Panc1 (cell line): ENCODE results near the gene OR6B1. TPM values are rescaled to one million over a fixed set of nuclear protein-coding genes. Genes with fewer than 3 reads are reported as not detected.

ENCODE experiments used
- ATAC-seq: fragments of 200-7000 bp; cut with Tn5 transposase; 2 replicates; pipeline ENCODE4 v1.9.1; 2020; ENCODE audit warnings: mild to moderate bottlenecking, moderate library complexity
- BruUV-seq: library from RNA; stranded (reverse); fragments of 400-500 nt; replicated peaks from 2 replicates; lab custom pipeline; 2021; lab: Mats Ljungman, UMichigan
- CTCF ChIA-PET: fragments of 300-600 bp; sonication (Branson Sonifier 250); formaldehyde crosslinking; loops from one replicate; lab custom pipeline; 2022; ENCODE audit warnings: antibody characterized with exemption; lab: Charles Lee
- POLR2A ChIA-PET: fragments of 300-600 bp; sonication (Branson Sonifier 250); formaldehyde crosslinking; loops from one replicate; lab custom pipeline; 2022; ENCODE audit warnings: antibody characterized with exemption; lab: Charles Lee
- DNase-seq: peaks from one replicate; pipeline ENCODE4 v3.0.0-alpha.2; 2010; ENCODE audit warnings: low read depth, low spot score
- H3K27ac ChIP-seq: 2 replicates; pipeline ENCODE4 v1.5.1; 2011; ENCODE audit warnings: mild to moderate bottlenecking, low read length, inconsistent platforms
- H3K27me3 ChIP-seq: fragments of 200-500 bp; sonication (Bioruptor generic); 2 replicates; pipeline ENCODE4 v1.6.0; 2014; ENCODE audit warnings: low read length, inconsistent platforms; ENCODE audit not compliant: control insufficient read depth, insufficient read depth
- H3K36me3 ChIP-seq: fragments of 200-500 bp; sonication (Bioruptor generic); 2 replicates; pipeline ENCODE4 v1.5.1; 2014; ENCODE audit warnings: inconsistent platforms, mild to moderate bottlenecking, low read length, moderate library complexity; ENCODE audit not compliant: control insufficient read depth, insufficient read depth
- H3K4me1 ChIP-seq: 2 replicates; pipeline ENCODE4 v1.5.1; 2011; ENCODE audit warnings: inconsistent platforms, mild to moderate bottlenecking, low read length, moderate library complexity; ENCODE audit not compliant: control insufficient read depth, insufficient read depth
- H3K4me3 ChIP-seq, 2 experiments: 2 replicates each; pipeline ENCODE4 v1.5.1; 2011 to 2012; ENCODE audit warnings: low read depth in 2 of 2, low read length in 2 of 2, mild to moderate bottlenecking in 2 of 2, inconsistent platforms in 1 of 2, moderate library complexity in 1 of 2
- H3K9me3 ChIP-seq: fragments of 200-500 bp; sonication (Bioruptor generic); 2 replicates; pipeline ENCODE4 v1.5.1; 2014; ENCODE audit warnings: low read depth, mild to moderate bottlenecking, inconsistent platforms, low read length, moderate library complexity; ENCODE audit not compliant: control insufficient read depth, insufficient read depth
- POLR2AphosphoS5 ChIP-seq: IDR thresholded peaks from 2 replicates; pipeline ENCODE4 v1.6.1; 2012; ENCODE audit warnings: mild to moderate bottlenecking, low read depth, low read length, moderate library complexity
- SIN3A ChIP-seq: IDR thresholded peaks from 2 replicates; pipeline ENCODE4 v1.6.1; 2012; ENCODE audit warnings: low read depth, mild to moderate bottlenecking, low read length, moderate library complexity, borderline replicate concordance; ENCODE audit not compliant: insufficient read depth
- TCF7L2 ChIP-seq: IDR thresholded peaks from 2 replicates; pipeline ENCODE4 v1.6.1; 2011; ENCODE audit warnings: mild to moderate bottlenecking, low read depth, low read length, inconsistent platforms
- in situ Hi-C: cut with HindIII; loops from 2 replicates; pipeline ENCODE4 v1.10.0; 2016; ENCODE audit warnings: low sequenced_read_pairs, low pct_unique_long_range_greater_than_20kb
- intact Hi-C: fragments of 100-400 bp; cut with micrococcal nuclease; formaldehyde crosslinking; loops from one replicate; pipeline ENCODE4 v1.10.0; 2022; ENCODE audit not compliant: unreplicated experiment
- total RNA-seq: library from RNA; stranded (reverse); gene quantifications from one replicate; pipeline ENCODE4 v1.2.1, GENCODE V29; 2021; ENCODE audit not compliant: unreplicated experiment
- TF ChIP-seq, protein P1 (sequence below), 2 experiments: IDR thresholded peaks; 2 replicates each; pipeline ENCODE4 v1.6.1; 2011 to 2012; ENCODE audit warnings: low read depth in 2 of 2, control low read depth in 1 of 2, low read length in 1 of 2, mild to moderate bottlenecking in 1 of 2, moderate library complexity in 1 of 2; ENCODE audit not compliant: insufficient read depth in 1 of 2
- TF ChIP-seq, protein P2 (sequence below): fragments of 450-650 bp; IDR thresholded peaks from 2 replicates; pipeline ENCODE4 v1.5.1; 2017; ENCODE audit warnings: mild to moderate bottlenecking

The OR6B1 gene
- total RNA-seq, 1 experiment from 2014 or later, result not detected

DNA sequence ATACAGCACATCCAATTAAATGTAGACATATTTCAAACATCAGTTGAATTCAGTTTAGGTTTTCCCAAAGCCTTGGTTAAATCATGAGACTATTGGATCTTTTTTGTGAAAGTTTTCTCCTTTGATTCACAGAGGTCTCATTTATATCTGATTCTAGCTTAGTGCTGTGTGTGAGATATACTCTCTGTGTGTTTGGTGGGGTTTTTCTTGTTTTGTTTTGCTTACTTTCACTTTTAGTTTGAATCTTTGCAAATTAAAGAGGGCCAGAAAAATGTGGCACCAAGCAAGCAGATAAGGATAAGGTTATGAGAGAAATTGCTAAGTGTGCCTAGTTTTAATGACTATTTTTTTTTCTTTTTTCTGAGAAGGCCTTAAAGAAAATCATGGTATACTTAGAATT lies 12.6 kb upstream of the OR6B1 start:
- no peak for ATAC-seq
- in situ Hi-C loops, result no loop called here
- ChIA-PET CTCF (no interaction called here), POLR2A (no interaction called here)
- Histone ChIP-seq H3K27me3 (no peaks in the 10 kb centered on the region), H3K4me3 (no peak overlapping the region), H3K9me3 (no peaks in the 10 kb centered on the region), H3K4me1 (no peaks in the 10 kb centered on the region), H3K27ac (no peak overlapping the region), H3K36me3 (no peaks in the 10 kb centered on the region)
- intact Hi-C loops, result no loop called here
- DNase-seq, result no peak
- no TSS peak for BruUV-seq
- TF ChIP-seq POLR2AphosphoS5, result no peak
- no peak for TF ChIP-seq SIN3A
- TF ChIP-seq, protein P1, sequence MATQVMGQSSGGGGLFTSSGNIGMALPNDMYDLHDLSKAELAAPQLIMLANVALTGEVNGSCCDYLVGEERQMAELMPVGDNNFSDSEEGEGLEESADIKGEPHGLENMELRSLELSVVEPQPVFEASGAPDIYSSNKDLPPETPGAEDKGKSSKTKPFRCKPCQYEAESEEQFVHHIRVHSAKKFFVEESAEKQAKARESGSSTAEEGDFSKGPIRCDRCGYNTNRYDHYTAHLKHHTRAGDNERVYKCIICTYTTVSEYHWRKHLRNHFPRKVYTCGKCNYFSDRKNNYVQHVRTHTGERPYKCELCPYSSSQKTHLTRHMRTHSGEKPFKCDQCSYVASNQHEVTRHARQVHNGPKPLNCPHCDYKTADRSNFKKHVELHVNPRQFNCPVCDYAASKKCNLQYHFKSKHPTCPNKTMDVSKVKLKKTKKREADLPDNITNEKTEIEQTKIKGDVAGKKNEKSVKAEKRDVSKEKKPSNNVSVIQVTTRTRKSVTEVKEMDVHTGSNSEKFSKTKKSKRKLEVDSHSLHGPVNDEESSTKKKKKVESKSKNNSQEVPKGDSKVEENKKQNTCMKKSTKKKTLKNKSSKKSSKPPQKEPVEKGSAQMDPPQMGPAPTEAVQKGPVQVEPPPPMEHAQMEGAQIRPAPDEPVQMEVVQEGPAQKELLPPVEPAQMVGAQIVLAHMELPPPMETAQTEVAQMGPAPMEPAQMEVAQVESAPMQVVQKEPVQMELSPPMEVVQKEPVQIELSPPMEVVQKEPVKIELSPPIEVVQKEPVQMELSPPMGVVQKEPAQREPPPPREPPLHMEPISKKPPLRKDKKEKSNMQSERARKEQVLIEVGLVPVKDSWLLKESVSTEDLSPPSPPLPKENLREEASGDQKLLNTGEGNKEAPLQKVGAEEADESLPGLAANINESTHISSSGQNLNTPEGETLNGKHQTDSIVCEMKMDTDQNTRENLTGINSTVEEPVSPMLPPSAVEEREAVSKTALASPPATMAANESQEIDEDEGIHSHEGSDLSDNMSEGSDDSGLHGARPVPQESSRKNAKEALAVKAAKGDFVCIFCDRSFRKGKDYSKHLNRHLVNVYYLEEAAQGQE (IDR thresholded peaks at IDR 0.05; ENCODE audit: insufficient read depth in 1 of 2, low read depth in 2 of 2, low read length in 1 of 2), result no peak
- TF ChIP-seq, protein P2, sequence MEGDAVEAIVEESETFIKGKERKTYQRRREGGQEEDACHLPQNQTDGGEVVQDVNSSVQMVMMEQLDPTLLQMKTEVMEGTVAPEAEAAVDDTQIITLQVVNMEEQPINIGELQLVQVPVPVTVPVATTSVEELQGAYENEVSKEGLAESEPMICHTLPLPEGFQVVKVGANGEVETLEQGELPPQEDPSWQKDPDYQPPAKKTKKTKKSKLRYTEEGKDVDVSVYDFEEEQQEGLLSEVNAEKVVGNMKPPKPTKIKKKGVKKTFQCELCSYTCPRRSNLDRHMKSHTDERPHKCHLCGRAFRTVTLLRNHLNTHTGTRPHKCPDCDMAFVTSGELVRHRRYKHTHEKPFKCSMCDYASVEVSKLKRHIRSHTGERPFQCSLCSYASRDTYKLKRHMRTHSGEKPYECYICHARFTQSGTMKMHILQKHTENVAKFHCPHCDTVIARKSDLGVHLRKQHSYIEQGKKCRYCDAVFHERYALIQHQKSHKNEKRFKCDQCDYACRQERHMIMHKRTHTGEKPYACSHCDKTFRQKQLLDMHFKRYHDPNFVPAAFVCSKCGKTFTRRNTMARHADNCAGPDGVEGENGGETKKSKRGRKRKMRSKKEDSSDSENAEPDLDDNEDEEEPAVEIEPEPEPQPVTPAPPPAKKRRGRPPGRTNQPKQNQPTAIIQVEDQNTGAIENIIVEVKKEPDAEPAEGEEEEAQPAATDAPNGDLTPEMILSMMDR, result no peak
- no peak for TF ChIP-seq TCF7L2

DNA sequence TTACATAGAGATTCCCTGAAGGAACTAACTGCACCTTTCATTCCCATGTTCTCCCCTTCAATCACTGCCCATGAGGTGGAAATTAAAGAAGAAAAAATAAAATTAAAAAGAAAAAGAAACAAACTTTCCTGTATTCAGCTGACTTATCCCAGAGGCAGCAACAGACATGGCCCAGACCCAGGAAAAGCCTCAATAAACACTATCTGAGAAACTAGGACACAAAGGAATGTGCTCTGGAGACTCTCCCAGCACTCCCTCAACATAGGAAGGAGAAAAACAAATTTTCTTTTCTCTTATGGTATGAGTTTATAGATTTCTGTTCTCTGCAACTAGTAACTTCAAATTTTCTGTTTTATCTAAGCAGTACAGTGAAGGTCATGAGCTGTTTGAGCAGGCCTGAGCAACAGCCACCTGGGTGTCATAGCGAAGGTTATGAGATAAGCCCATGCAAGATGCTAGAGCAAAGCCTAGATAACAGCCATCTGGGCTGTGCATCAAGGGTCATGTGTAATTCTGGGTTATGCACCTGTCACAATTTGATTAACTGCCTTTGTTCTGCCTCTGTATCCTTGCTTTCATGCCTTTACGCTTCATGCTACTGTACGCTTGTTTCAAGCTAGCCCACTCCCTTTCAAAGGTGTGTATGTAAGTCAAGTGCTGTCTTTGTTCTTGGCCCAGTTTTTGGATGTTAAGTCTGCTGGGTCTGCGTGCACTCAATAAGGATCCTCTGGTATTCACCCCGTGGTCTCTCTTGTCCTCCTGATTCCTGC lies 11.0 kb upstream of the OR6B1 start:
- BruUV-seq, result no TSS peak
- no peaks in the 10 kb centered on the region for H3K9me3 ChIP-seq
- H3K27ac ChIP-seq, result no peak overlapping the region
- intact Hi-C loops (no loop called here), in situ Hi-C loops (no loop called here)
- ATAC-seq (no peak), DNase-seq (no peak)
- TF ChIP-seq, protein P2, result no peak
- TF ChIP-seq, protein P1 (IDR thresholded peaks at IDR 0.05; ENCODE audit: insufficient read depth in 1 of 2, low read depth in 2 of 2, low read length in 1 of 2), result no peak
- TF ChIP-seq POLR2AphosphoS5, result no peak
- no peak for TF ChIP-seq TCF7L2
- TF ChIP-seq SIN3A, result no peak
- POLR2A ChIA-PET, result no interaction called here
- no peak overlapping the region for H3K4me3 ChIP-seq
- H3K4me1 ChIP-seq, result no peaks in the 10 kb centered on the region
- H3K27me3 ChIP-seq, result no peaks in the 10 kb centered on the region
- CTCF ChIA-PET, result no interaction called here
- H3K36me3 ChIP-seq, result no peaks in the 10 kb centered on the region
